Embryonic facial prominence (tissue), 1 donor: ENCODE data around the gene ZNF8.
"Not testable (repeated sequence)": the region's sequence is repeated elsewhere in the genome, so short reads cannot be mapped to it uniquely, and the experiment has no call there.

Experiments
- DNase-seq: peaks from one replicate; pipeline ENCODE4 v3.0.0-alpha.2; 2016; ENCODE audit errors: extremely low spot score

The ZNF8 gene

GRCh38 chr19:58336216-58336615 is 57.5 kb downstream of the ZNF8 start:
- no peak for DNase-seq

GRCh38 chr19:58336820-58337219 is 58.1 kb downstream of the ZNF8 start:
- DNase-seq = no peak

- DNase-seq = no peak
Observed at GRCh38 chr19:58338336-58338735, 59.6 kb downstream of the ZNF8 start.

GRCh38 chr19:58338825-58339558 is 60.2 kb downstream of the ZNF8 start:
- no peak for DNase-seq

GRCh38 chr19:58345558-58345957 is 66.8 kb downstream of the ZNF8 start:
- no peak for DNase-seq

GRCh38 chr19:58346961-58347929 is 68.5 kb downstream of the ZNF8 start:
- no peak for DNase-seq

GRCh38 chr19:58348080-58348479 is 69.3 kb downstream of the ZNF8 start:
- DNase-seq = not testable (repeated sequence)

- DNase-seq = no peak
Observed at GRCh38 chr19:58349590-58349989, 70.8 kb downstream of the ZNF8 start.

GRCh38 chr19:58350001-58350861 is 71.5 kb downstream of the ZNF8 start:
- DNase-seq = no peak

- DNase-seq = no peak
Observed at GRCh38 chr19:58350871-58351557, 72.3 kb downstream of the ZNF8 start.

- no peak for DNase-seq
Observed at GRCh38 chr19:58351558-58351878, 72.8 kb downstream of the ZNF8 start.

GRCh38 chr19:58351990-58352755 is 73.4 kb downstream of the ZNF8 start:
- no peak for DNase-seq
